PC-3 (cell line): ENCODE measurements around the gene ANP32A.

Experiments
- EZH2 ChIP-seq: fragments of 300-600 bp; sonication (generic); IDR thresholded peaks from one replicate; pipeline ENCODE4 v1.6.1; 2017; ENCODE audit warnings: antibody characterized with exemption, mild to moderate bottlenecking, low read length; ENCODE audit not compliant: unreplicated experiment
- TF ChIP-seq, protein P1 (sequence below): fragments of 300-600 bp; sonication (generic); conservative IDR thresholded peaks from 2 replicates; pipeline ENCODE4 v1.5.1; 2017; ENCODE audit warnings: antibody characterized with exemption, low read depth, mild to moderate bottlenecking, low read length

- TF ChIP-seq, protein P1, sequence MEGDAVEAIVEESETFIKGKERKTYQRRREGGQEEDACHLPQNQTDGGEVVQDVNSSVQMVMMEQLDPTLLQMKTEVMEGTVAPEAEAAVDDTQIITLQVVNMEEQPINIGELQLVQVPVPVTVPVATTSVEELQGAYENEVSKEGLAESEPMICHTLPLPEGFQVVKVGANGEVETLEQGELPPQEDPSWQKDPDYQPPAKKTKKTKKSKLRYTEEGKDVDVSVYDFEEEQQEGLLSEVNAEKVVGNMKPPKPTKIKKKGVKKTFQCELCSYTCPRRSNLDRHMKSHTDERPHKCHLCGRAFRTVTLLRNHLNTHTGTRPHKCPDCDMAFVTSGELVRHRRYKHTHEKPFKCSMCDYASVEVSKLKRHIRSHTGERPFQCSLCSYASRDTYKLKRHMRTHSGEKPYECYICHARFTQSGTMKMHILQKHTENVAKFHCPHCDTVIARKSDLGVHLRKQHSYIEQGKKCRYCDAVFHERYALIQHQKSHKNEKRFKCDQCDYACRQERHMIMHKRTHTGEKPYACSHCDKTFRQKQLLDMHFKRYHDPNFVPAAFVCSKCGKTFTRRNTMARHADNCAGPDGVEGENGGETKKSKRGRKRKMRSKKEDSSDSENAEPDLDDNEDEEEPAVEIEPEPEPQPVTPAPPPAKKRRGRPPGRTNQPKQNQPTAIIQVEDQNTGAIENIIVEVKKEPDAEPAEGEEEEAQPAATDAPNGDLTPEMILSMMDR: no peak
- TF ChIP-seq EZH2: no peak
Measured at GRCh38 chr15:68763063-68763462, 57.6 kb downstream of the ANP32A start.
